Epithelial cell of esophagus (primary cell): ENCODE measurements around the gene RBMS3.

Source experiments
- DNase-seq: peaks from one replicate; pipeline ENCODE4 v3.0.0; 2010; ENCODE audit warnings: low read depth
- H3K4me3 ChIP-seq: 2 replicates; pipeline ENCODE4 v1.5.1; 2011; ENCODE audit warnings: mild to moderate bottlenecking, low read length, control low read depth
- CTCF ChIP-seq: IDR thresholded peaks from 2 replicates; pipeline ENCODE4 v1.5.1; 2011; ENCODE audit warnings: low read depth, mild to moderate bottlenecking, low read length, control low read depth, inconsistent platforms; ENCODE audit not compliant: insufficient read depth; ENCODE audit errors: missing control alignments

Gene RBMS3

DNA sequence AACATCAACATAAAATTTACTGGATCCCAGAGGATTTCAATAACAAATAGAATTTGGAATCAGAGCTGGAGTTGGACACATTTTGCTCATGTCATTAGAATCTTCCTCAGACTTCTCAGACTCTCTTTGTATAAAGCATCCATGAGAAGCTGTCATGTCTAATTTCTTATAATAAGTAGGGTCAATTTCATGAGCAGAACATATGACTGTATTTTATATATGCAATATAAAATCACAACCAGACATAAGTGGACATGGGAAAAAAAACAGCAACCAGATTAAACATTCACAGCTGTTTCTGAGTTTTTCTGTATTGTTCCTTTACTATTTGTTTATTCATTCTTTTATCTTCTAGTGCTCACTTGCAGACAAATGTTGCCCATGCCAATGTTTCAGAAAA lies 325.5 kb downstream of the RBMS3 start:
- no peak for TF ChIP-seq CTCF
- no peak overlapping the region for H3K4me3 ChIP-seq
- DNase-seq: no peak

GRCh38 chr3:29608414-29609327 lies 327.8 kb downstream of the RBMS3 start:
- DNase-seq: no peak
- no peak overlapping the region for H3K4me3 ChIP-seq
- TF ChIP-seq CTCF: no peak

DNA sequence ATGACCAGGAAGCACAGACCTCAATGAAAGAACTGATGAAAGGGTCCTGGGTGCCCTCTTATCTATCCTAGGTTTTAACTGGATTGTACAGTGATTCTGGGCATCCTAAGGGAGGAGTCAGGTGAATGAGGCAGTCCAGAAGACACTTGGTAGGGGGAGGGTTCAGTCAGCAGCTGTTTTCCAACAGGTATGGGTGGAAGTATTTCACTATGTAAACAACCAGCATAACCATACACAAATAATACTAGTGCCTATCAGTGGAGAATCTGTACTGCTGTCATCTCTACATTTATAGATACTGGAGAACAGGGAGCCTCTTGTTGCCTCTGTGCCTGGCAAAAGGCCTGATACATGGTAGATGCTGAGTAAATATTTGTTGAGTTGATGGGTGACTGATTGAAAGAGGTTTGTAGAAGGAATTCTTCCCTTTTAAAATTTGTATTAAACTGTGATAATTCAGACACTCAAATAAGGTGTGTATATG lies 328.5 kb downstream of the RBMS3 start:
- no peak for TF ChIP-seq CTCF
- no peak overlapping the region for H3K4me3 ChIP-seq
- DNase-seq: no peak

- no peak for DNase-seq
- no peak overlapping the region for H3K4me3 ChIP-seq
- no peak for TF ChIP-seq CTCF
These were observed 329.9 kb downstream of the RBMS3 start for GRCh38 chr3:29610781-29611180.

DNA sequence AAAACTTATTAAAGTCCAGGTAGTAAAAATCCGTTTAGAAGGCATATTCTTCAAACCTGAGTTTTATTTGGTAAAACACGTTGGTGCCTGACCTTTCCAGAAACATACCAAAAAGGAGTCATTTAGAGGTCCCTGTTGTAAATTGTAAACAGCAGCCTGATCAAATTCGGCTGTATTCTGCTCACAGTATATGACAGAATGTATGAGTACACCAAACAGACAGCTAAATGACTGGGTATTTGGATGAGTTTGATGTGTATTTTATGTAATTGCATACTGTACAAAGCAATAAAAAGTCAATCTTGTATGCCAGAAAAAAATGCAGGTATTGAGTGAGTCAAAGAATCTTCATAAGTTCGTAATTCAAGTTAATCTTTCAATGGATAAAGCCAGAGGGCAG lies 330.4 kb downstream of the RBMS3 start:
- no peak overlapping the region for H3K4me3 ChIP-seq
- DNase-seq: no peak
- no peak for TF ChIP-seq CTCF

GRCh38 chr3:29612536-29612935 lies 331.7 kb downstream of the RBMS3 start:
- H3K4me3 ChIP-seq: no peak overlapping the region
- DNase-seq: no peak
- no peak for TF ChIP-seq CTCF

GRCh38 chr3:29614954-29615353 lies 334.1 kb downstream of the RBMS3 start:
- TF ChIP-seq CTCF: no peak
- no peak overlapping the region for H3K4me3 ChIP-seq
- DNase-seq: no peak
